NB4 (cell line): ENCODE results near the gene C1orf50.

Experiments
- CTCF ChIP-seq: IDR thresholded peaks from one replicate; pipeline ENCODE4 v1.5.1; 2012; ENCODE audit warnings: low read depth, low read length
- MYC ChIP-seq: IDR thresholded peaks from 2 replicates; pipeline ENCODE4 v1.6.1; 2011; ENCODE audit warnings: low read depth, low read length
- POLR2A ChIP-seq: IDR thresholded peaks from 2 replicates; pipeline ENCODE4 v1.6.1; 2011; ENCODE audit warnings: mild to moderate bottlenecking; ENCODE audit not compliant: insufficient read length; ENCODE audit errors: extremely low read depth

DNA sequence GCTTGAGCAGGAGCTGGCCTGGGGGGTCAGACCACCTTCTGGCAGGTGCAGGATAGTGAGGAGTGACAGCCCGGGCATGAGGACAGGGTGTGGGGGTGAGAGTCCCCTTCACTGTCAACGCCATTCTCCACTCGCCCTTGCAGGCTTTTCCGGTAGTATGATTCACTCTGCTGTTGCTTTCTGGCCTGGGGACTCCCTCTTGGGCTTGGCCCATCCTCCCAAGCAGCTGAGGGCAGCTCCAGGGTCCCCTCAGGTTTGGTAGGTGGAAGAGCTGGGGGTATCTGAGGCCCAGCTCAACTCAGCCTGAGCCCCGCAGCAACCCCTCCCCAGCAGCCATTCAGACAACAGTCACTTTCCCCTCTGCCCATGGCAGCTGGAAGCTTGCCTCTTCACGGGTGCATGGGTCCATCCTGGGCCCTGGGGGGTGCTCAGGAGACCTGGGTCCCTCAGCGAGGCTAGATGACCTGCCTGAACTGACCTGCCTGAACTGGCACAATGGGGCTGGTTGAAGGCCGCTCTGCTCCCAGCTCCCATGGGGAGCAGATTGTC is 28.3 kb upstream of the C1orf50 start:
- no peak for TF ChIP-seq CTCF
- no peak for TF ChIP-seq MYC
- TF ChIP-seq POLR2A, result no peak
